ENCODE measurements around the gene RBP2. TPM values are rescaled to one million over a fixed set of nuclear protein-coding genes. Genes with fewer than 3 reads are reported as not detected.
A peak's percentile ranks its signal among the peaks of the same experiment; 100 is the strongest.

RBP2 gene
- total and polyA plus RNA-seq, 8 donors, result 2.9 to 52.7 TPM; not detected in 6

- intact Hi-C loops (cut with DNase I; ENCODE audit: low total_unique reads), result no loop called here
- DNase-seq, result no peak
- H3K36me3 ChIP-seq, result no peaks in the 10 kb centered on the region
- no peaks in the 10 kb centered on the region for H3K9me3 ChIP-seq
- no peak overlapping the region for H3K4me3 ChIP-seq
- TF ChIP-seq CTCF (IDR thresholded peaks at IDR 0.05) (no peak), POLR2A (IDR thresholded peaks at IDR 0.05) (no peak), POLR2AphosphoS5 (IDR thresholded peaks at IDR 0.05) (no peak), EP300 (IDR thresholded peaks at IDR 0.05) (no peak)
- WGBS, 5 donors, result 70 to 94% (median 84%) methylated on average over 1 of the region's 1 CpG
- H3K27ac ChIP-seq, result no peak overlapping the region
- H3K4me1 ChIP-seq, result peaks cover 0 to 9% (median 5%) of the 10 kb centered on the region in 4 donors
- no peaks in the 10 kb centered on the region for H3K27me3 ChIP-seq
Measured at GRCh38 chr3:139439278-139439677, 37.0 kb downstream of the RBP2 start.

GRCh38 chr3:139434764-139435307 lies 41.5 kb downstream of the RBP2 start:
- Histone ChIP-seq H3K9me3 (no peaks in the 10 kb centered on the region), H3K4me3 (no peak overlapping the region), H3K27me3 (no peaks in the 10 kb centered on the region), H3K36me3 (no peaks in the 10 kb centered on the region), H3K27ac (no peak overlapping the region), H3K4me1 (peaks cover 0 to 9% (median 5%) of the 10 kb centered on the region in 4 donors)
- DNase-seq, result peak in 1 of 2 donors; percentile 25
- no peak for TF ChIP-seq CTCF (IDR thresholded peaks at IDR 0.05)
- intact Hi-C loops (cut with DNase I; ENCODE audit: low total_unique reads), result no loop called here
- WGBS, 5 donors, result 72 to 96% (median 87%) methylated on average over 6 of the region's 6 CpGs

GRCh38 chr3:139434228-139434627 lies 42.1 kb downstream of the RBP2 start:
- Histone ChIP-seq H3K4me3 (no peak overlapping the region), H3K4me1 (peaks cover 0 to 9% (median 5%) of the 10 kb centered on the region in 4 donors), H3K36me3 (no peaks in the 10 kb centered on the region), H3K27me3 (no peaks in the 10 kb centered on the region), H3K9me3 (no peaks in the 10 kb centered on the region), H3K27ac (no peak overlapping the region)
- 91 to 100% (median 96%) methylated on average over 1 of the region's 1 CpG for WGBS, 5 donors
- intact Hi-C loops (cut with DNase I; ENCODE audit: low total_unique reads), result no loop called here
- DNase-seq, result no peak
- TF ChIP-seq POLR2AphosphoS5 (IDR thresholded peaks at IDR 0.05) (no peak), EP300 (IDR thresholded peaks at IDR 0.05) (no peak), CTCF (IDR thresholded peaks at IDR 0.05) (no peak), POLR2A (IDR thresholded peaks at IDR 0.05) (no peak)

GRCh38 chr3:139433089-139433488 lies 43.2 kb downstream of the RBP2 start:
- Histone ChIP-seq H3K4me1 (peaks cover 0 to 9% (median 5%) of the 10 kb centered on the region in 4 donors), H3K4me3 (no peak overlapping the region), H3K36me3 (no peaks in the 10 kb centered on the region), H3K9me3 (no peaks in the 10 kb centered on the region), H3K27me3 (no peaks in the 10 kb centered on the region), H3K27ac (no peak overlapping the region)
- intact Hi-C loops (cut with DNase I; ENCODE audit: low total_unique reads), result no loop called here
- DNase-seq, result no peak
- 80 to 100% (median 100%) methylated on average over 1 of the region's 1 CpG for WGBS, 5 donors
- no peak for TF ChIP-seq POLR2AphosphoS5 (IDR thresholded peaks at IDR 0.05)
- no peak for TF ChIP-seq POLR2A (IDR thresholded peaks at IDR 0.05)
- TF ChIP-seq EP300 (IDR thresholded peaks at IDR 0.05), result no peak
- no peak for TF ChIP-seq CTCF (IDR thresholded peaks at IDR 0.05)
